NCI-H1105 treated with DMSO at 0.1 percent for 48 hours (cell line): ENCODE results near the gene MRI1.
"Not testable (repeated sequence)": the region's sequence is repeated elsewhere in the genome, so short reads cannot be mapped to it uniquely, and the experiment has no call there.

Experiments used
- DNase-seq: peaks from one replicate; lab custom pipeline; 2025; lab: John Stamatoyannopoulos, UW

Gene MRI1

DNA sequence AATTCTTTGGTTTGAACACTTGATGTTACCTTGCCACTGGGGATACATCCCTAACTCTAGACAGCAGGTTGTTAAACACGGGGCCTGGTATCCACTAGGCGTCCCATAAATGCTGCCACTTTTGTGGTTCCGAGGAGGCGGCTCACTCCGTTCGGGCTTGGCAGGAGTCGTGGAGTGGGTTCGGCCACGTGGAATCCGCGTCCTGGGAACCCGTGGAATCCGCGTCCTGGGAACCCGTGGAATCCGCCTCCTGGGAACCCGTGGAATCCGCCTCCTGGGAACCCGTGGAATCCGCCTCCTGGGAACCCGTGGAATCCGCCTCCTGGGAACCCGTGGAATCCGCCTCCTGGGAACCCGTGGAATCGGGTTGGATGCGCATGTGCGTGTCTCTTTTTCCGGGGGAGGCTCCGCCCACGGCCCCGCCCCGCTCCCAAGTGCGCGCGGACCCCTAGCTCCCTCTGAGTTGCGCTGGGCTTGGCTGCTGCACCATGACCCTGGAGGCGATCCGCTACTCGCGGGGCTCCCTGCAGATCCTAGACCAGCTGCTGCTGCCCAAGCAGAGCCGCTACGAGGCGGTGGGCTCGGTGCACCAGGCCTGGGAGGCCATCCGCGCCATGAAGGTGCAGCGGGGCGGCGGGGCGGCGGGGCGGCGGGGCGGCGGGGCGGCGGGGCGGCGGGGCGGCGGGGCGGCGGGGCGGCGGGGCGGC is at the start of gene MRI1:
TSS of gene MRI1 (plus strand) at position 422 of the 707 bp plus-strand sequence. CDS start at position 489, 67 bp downstream.
- DNase-seq: peak; percentile 61

GRCh38 chr19:13717194-13717643 is 47.1 kb upstream of the MRI1 start:
- DNase-seq: no peak

DNA sequence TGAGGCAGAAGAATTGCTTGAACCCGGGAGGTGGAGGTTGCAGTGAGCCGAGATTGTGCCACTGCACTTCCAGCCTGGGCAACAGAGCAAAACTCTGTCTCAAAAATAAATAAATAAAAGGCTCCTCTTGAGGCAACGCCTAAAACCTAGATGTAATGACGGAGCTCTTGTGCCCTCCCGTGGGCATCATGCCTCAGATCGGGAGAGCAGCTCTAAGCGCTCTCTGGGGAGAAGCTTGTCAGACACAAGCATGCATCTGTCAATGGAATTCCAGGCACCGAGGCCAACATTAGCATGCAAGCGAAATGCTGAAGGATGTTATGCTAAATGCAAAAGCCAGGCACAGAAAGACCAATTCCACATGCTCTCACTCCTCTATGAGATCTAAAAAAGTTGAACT is 45.6 kb upstream of the MRI1 start:
- DNase-seq: peak; percentile 80

DNA sequence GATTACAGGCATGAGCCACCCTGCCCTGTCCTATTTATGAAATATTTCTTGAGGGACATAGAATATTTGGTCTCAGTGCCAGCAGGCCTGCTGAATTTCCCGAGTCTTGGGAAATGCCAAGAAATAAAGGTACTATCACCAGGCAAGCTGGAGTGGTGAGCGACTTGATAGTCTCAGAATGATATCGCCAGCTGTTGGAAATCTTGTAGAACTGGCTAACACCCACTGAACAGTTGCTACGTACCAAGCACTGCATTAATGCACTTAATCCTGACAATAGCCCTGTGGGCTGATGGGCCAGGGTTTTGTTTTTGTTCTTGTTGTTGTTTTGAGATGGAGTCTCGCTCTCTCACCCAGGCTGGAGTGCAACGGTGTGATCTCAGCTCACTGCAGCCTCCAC is 42.2 kb upstream of the MRI1 start:
- DNase-seq: no peak

GRCh38 chr19:13723206-13723605 is 41.1 kb upstream of the MRI1 start:
- DNase-seq: no peak

- DNase-seq: no peak
Observed at GRCh38 chr19:13726323-13726722, 38.0 kb upstream of the MRI1 start.

DNA sequence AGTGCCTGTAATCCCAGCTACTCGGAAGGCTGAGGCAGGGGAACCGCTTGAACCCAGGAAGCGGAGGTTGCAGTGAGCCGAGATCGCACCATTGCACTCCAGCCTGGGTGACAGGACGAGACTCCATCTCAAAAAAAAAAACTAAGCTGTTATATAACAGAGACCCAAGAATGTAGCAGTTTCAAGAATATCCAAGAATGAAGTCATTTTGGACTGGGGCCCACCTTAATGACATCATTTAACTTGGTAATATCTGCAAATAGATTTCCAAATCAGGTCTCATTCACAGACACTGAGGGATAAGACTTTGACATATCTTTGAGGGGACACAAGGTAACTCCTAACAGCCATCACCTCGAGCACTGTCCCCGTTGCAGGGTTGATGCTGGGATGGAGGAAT is 36.5 kb upstream of the MRI1 start:
- DNase-seq: no peak

DNA sequence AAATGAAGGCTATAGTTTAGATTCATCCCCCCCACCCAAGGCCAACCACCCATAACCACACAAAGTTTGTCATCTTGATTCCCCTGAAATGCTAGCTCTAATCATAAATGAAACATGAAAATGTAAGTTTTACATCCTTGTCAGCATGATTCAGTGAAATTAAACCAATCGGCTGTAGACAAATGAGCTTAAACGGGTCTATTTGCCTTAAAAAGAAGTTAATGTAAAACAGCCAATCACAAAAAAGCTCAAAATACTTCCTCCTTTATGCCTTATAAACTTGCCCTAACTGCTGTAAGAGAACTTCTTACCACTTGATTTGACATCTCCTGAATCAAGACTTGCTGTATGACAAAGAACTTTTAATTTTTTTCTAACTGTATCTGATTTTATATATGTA is 34.5 kb upstream of the MRI1 start:
- no peak for DNase-seq

DNA sequence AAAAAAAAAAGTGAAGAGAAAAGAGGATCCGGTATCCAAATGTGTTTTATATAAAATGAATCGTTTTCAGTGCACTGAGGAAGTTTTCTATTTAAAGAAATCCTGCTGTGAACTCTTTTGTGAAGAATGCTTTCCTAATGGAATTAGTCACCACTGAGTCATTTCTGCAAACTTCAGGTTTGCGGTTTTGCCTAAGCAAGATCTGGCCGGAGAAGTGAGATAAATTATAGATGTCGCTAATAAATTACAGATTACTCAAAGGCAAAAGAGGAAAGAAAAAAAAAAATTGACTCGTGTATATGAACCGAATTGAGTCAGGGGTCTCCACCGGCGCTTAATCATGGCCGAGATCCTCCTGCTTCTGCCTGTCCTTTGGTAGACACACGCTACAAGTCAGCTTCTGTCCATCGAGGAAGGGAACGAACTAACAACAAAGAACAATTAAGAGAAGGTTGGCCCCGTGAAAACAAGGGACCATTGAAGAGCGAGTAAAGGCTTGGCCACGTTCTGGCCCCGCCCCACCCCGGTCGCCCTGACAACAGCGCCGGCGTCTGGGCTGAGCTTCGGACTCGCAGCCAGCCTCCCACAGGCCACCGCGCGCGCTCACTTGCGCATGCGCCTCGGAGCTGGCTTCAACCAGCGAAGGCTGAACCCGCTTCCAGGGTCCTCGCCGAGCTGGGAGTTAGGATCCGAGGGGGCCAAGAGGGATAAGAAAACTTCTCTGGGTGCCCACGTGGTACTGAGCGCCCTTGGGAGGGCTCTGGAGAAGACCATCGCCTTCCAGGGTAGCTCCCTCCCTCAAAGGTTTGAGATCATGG is 33.0 kb upstream of the MRI1 start:
- DNase-seq: peak; percentile 97

DNA sequence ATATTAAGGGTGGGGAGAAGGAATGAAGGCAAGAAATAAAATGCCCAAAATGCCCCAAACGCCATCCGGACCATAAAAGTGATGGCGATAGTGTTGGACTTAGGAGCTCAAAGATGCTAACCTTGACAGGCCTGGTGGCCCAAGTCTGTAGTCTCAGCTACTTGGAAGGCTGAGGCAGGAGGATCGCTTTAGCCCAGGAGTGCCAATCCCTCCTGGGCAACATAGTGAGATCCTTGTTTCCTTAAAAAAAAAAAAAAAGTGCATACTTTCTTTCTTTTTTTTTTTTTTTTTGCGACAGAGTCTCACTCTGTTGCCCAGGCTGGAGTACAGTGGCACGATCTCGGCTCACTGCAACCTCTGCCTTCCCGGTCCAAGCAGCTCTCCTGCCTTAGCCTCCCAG is 32.0 kb upstream of the MRI1 start:
- DNase-seq: no peak

DNA sequence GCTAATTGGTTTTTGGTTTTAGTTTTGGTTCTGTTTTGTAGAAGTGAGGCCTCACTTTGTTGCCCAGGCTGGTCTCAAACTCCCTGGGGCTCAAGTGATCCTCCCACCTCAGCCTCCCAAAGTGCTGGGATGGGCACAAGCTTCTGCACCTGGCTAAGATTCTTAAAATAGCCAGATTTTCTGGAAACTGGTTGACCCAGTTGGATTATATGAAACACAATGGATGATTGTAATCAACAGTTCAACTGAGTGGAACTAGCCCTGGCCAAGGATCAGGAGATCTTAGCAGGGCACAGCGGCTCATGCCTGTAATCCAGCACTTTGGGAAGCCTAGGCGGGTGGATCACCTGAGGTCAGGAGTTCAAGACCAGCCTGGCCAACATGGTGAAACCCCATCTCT is 29.6 kb upstream of the MRI1 start:
- no peak for DNase-seq

GRCh38 chr19:13738073-13738472 is 26.2 kb upstream of the MRI1 start:
- DNase-seq: no peak

DNA sequence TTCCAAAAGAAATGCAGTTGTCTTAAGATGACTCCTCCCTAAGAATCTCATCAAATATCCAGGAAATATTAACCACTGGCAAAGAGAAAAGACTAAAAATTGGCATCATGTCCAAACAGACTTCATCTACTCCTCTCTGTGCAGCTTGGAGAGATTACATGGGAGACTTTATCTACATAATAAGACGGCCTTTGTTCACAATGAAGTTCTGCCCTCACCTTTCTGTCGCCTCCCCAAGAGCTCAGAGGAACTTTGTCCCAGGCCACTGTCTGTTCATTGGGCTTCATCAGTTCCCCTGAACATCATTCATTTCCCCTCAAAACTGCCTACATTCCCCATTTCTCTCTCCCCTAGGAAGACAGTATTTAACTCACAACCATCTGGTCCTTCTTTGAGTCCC is 22.4 kb upstream of the MRI1 start:
- no peak for DNase-seq

DNA sequence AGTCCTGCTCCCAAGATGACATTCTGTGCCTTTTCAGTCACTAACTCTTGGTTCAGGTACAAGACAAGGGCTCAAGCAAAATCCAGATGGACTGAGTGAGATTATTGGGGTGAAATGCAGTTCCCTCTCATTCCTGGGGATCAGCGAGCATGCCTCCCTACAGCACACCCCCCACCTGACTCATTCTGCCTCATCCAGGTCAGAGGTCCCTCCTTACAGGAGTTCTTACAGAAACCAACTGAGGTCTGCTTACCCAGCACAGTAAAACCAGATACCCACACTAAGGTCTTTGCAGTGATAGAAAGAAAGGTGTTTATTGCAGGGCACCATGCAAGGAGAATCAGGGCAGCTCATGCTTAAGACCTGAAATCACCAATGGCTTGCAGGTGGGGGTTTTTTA is 21.6 kb upstream of the MRI1 start:
- DNase-seq: no peak

DNA sequence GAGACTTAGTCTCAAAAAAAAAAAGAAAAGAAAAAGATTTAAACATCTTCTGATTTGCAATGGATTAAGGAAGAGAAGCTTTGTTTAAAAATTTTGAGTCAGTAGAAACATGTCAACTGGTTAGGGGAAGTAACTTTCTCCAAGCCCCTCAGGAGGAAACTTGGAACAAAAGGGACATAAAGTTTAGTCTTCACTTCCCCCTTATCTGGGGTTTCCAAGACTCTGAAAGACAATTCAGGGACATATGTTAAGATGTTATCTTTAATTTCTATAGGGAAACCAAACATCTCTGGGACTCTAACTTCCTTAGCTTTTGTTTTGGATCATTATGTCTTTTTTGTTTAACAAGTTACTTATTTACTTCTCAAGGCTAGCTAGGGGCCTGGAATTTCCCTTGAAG is 20.1 kb upstream of the MRI1 start:
- no peak for DNase-seq

DNA sequence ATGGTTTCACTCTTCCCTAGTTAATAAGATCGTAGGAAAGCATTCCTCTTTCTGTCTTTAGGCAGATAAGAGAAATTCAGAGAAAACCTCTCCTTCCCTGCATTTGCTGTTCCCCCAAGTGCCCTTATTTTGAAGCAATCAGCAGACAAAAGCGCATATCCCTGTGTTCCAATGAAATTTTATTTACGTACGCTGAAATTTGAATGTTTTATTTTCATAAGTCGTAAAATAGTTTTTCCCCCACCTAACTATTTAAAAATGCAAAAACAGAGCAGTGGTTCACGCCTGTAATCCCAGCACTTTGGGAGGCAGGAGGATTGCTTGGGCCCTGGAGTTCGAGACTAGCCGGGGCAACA is 17.2 kb upstream of the MRI1 start:
- DNase-seq: no peak

DNA sequence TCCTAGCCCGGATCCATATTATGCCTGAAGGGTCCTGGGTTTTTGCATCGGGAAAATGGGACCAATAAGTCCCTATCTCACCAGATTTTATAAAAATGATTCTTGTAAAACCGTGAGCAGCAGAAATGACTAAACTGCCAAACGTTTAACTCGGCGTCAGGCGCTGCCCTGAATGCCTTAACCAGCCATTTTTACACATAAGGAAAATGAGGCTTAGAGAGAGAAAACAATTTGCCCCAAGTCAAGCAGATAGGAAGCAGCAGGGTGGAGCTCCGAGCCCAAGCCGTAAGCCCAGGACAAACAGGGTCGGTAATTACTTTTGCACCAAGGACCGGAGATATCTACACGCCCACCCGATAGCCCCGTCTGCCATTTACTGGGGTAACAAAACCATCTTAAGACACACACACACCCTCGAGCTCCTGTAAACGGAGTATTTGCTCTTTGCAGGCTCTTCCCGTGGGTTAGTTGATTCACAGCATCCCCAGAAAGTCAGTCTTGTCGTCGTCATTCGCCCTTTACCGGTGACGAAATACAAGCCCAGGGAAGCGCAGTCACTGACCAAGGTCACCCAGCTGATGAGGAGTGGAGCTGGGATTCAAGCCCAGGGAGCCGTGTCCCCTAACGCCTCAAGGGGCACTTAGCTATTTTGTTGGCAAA is 16.0 kb upstream of the MRI1 start:
- peak; percentile 24 for DNase-seq

GRCh38 chr19:13751436-13751835 is 12.9 kb upstream of the MRI1 start:
- no peak for DNase-seq

GRCh38 chr19:13753622-13754021 is 10.7 kb upstream of the MRI1 start:
- DNase-seq: not testable (repeated sequence)

DNA sequence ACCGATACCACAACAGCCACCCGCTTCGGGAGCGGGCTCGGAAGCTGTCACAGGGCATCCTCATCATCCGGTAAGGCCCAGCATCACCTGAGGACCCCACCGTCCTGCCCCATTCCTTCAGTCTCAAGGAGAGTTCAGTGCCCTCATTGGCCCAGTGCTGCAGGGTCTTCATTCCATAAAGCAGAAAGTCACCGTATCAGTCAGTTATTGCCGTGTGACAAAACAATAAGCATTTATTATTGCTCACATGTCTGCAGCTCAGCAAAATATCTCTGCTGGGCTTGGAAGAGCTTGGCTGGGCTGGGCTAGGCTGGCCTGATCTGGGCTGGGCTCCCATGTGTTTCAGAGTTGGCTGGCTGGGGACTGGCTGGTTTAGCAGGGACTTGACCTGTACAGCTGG is 8.1 kb upstream of the MRI1 start:
- no peak for DNase-seq

DNA sequence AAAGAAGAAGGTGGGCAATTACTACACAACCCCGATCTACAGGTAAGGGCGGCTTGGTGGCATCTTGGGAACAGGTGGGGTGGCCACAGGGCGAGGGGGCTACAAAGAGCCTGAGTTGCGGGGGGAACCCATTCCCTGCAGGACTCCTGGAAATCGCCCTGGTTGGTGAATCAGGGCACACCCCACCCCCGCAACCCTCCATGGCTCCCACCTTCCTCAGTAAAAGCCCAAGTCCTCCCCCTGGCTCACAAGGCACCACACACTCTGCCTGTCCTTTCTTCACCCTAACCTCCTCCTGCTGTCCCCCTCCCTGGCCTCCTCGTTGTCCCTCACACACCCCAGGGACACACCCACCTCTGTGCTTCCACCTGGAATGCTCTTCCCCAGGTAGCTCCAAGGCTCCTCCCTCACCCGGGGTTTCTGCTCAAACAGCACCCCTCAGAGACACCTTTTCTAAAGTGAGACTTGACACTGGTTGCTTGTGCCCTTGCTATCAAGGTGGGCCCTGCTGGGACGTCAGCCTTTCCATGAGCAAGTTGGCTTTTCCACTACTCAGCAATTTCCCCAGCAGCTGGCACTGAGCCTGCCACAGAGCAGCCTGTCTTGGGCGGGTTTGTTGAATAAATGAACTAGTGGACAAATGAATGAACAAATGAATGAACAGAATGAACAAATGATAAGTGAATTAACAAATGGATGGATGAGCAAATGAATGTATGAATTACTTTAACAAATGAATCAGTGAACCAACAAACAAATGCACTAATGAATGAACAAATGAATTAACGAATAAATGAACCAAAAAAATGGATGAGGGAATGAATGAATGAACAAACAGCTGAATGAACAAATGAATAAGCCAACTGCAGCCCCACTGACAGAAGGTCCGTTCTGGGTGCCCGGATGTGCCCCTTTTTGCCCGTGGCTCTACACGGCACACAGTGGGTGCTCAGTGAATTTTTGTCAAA is 6.2 kb upstream of the MRI1 start:
- DNase-seq: no peak

DNA sequence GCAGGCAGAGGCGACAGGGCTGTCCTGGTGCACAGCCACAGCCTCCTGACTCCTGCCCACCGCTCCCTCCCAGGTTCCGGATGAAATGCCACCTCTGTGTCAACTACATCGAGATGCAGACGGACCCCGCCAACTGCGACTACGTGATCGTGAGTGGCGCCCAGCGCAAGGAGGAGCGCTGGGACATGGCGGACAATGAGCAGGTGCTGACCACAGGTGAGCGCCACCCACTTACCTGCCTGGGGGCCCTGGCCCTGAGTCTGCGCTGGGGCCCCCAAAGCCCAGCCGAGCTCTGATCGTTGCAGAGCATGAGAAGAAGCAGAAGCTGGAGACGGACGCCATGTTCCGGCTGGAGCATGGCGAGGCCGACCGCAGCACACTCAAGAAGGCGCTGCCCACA is 5.5 kb upstream of the MRI1 start:
- no peak for DNase-seq
